ENCODE measurements around the gene ELMO2.

GRCh38 chr20:46411637-46412036 lies 5.2 kb upstream of the ELMO2 start:
- TF ChIP-seq CTCF (conservative IDR thresholded peaks at IDR 0.05; ENCODE audit: low read depth, low read length) (no peak), EZH2 (IDR thresholded peaks at IDR 0.05; ENCODE audit: borderline replicate concordance, low read depth, low read length, poor library complexity, severe bottlenecking) (no peak)

Measured in A673 (cell line).